GM19438 (cell line): Measurements from ENCODE around the gene UBAP1.
"Not testable (repeated sequence)": the region's sequence is repeated elsewhere in the genome, so short reads cannot be mapped to it uniquely, and the experiment has no call there.

ENCODE experiments used
- ATAC-seq: cut with Tn5 transposase; IDR thresholded peaks from one replicate; pipeline ENCODE4 v1.9.1; 2021; ENCODE audit warnings: low read depth; ENCODE audit not compliant: unreplicated experiment

UBAP1 gene

GRCh38 chr9:34177593-34178435 is 1.0 kb upstream of the UBAP1 start:
- ATAC-seq = no peak

- ATAC-seq = no peak
These were observed 632 bp downstream of the UBAP1 start for GRCh38 chr9:34179213-34180136.

- no peak for ATAC-seq
These were observed 7.1 kb downstream of the UBAP1 start for GRCh38 chr9:34185778-34186551.

GRCh38 chr9:34187891-34188240 is 9.0 kb downstream of the UBAP1 start:
- no peak for ATAC-seq

GRCh38 chr9:34190996-34191892 is 12.4 kb downstream of the UBAP1 start:
- ATAC-seq = no peak

GRCh38 chr9:34195143-34195542 is 16.3 kb downstream of the UBAP1 start:
- ATAC-seq = no peak

- ATAC-seq = not testable (repeated sequence)
These were observed 18.4 kb downstream of the UBAP1 start for GRCh38 chr9:34197286-34197685.

GRCh38 chr9:34197756-34198711 is 19.2 kb downstream of the UBAP1 start:
- ATAC-seq = no peak

- no peak for ATAC-seq
These were observed 21.2 kb downstream of the UBAP1 start for GRCh38 chr9:34200092-34200491.

GRCh38 chr9:34203275-34203991 is 24.6 kb downstream of the UBAP1 start:
- no peak for ATAC-seq

GRCh38 chr9:34203992-34204635 is 25.3 kb downstream of the UBAP1 start:
- no peak for ATAC-seq

- ATAC-seq = no peak
These were observed 26.3 kb downstream of the UBAP1 start for GRCh38 chr9:34205102-34205501.

- ATAC-seq = no peak
These were observed 27.7 kb downstream of the UBAP1 start for GRCh38 chr9:34206561-34206960.

- ATAC-seq = no peak
These were observed 32.6 kb downstream of the UBAP1 start for GRCh38 chr9:34211395-34211794.

- ATAC-seq = not testable (repeated sequence)
These were observed 35.6 kb downstream of the UBAP1 start for GRCh38 chr9:34214354-34215000.

- no peak for ATAC-seq
These were observed 37.5 kb downstream of the UBAP1 start for GRCh38 chr9:34216325-34216724.

GRCh38 chr9:34217015-34217414 is 38.2 kb downstream of the UBAP1 start:
- ATAC-seq = not testable (repeated sequence)
